OCI-LY7 (cell line): ENCODE data around the gene MUSK.

ENCODE experiments used
- EZH2phosphoT487 ChIP-seq: fragments of 200-600 bp; sonication (generic); IDR thresholded peaks from 2 replicates; pipeline ENCODE4 v1.6.1; 2018; ENCODE audit warnings: low read depth, borderline replicate concordance, mild to moderate bottlenecking, mixed run types, antibody characterized with exemption, low read length, moderate library complexity, mixed read lengths
- TF ChIP-seq, protein P1 (sequence below): fragments of 200-600 bp; sonication (generic); conservative IDR thresholded peaks from 2 replicates; pipeline ENCODE4 v1.5.1; 2014; ENCODE audit warnings: mild to moderate bottlenecking, antibody characterized with exemption, low read length, moderate library complexity, mixed read lengths

DNA sequence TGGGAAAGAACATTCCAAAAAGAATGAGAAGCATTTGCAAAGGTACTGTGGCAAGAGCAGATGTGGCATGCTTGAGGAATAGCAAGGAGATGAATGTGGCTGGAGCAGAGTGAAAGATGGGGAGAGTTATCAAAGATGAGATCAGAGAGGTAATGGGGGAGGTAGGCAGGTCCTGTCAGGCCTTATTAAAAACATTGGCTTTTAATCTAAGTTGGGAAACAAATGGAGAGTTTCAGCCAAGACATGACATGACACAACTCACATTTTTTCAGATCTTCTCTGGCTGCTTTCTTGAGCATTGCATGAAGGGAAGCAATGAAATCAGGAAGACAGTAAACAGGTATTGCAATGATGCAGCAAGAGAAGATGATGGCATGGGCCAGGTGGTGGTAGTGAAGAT lies 120.3 kb downstream of the MUSK start:
- TF ChIP-seq, protein P1, sequence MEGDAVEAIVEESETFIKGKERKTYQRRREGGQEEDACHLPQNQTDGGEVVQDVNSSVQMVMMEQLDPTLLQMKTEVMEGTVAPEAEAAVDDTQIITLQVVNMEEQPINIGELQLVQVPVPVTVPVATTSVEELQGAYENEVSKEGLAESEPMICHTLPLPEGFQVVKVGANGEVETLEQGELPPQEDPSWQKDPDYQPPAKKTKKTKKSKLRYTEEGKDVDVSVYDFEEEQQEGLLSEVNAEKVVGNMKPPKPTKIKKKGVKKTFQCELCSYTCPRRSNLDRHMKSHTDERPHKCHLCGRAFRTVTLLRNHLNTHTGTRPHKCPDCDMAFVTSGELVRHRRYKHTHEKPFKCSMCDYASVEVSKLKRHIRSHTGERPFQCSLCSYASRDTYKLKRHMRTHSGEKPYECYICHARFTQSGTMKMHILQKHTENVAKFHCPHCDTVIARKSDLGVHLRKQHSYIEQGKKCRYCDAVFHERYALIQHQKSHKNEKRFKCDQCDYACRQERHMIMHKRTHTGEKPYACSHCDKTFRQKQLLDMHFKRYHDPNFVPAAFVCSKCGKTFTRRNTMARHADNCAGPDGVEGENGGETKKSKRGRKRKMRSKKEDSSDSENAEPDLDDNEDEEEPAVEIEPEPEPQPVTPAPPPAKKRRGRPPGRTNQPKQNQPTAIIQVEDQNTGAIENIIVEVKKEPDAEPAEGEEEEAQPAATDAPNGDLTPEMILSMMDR = no peak
- TF ChIP-seq EZH2phosphoT487 = no peak
